ENCODE measurements around the gene EIPR1.

Gene EIPR1

DNA sequence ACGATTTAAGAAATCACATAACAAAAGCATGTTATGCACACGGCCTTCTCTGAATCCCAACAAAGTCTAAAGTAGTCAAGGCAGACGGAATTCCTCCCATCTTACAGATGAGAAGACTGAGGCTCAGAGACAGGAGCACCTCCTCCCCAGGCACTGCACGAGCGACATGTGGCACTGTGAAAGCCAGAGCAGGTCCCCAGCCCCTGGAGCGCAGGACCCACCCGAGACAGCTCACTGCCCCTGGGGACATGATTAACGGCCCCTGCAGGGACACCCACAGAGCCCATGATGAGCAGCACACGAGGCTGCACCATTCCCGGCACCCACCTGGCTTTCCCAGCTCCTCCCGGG lies 53.6 kb downstream of the EIPR1 start:
- DNase-seq (ENCODE audit: low read depth), result no peak

DNA sequence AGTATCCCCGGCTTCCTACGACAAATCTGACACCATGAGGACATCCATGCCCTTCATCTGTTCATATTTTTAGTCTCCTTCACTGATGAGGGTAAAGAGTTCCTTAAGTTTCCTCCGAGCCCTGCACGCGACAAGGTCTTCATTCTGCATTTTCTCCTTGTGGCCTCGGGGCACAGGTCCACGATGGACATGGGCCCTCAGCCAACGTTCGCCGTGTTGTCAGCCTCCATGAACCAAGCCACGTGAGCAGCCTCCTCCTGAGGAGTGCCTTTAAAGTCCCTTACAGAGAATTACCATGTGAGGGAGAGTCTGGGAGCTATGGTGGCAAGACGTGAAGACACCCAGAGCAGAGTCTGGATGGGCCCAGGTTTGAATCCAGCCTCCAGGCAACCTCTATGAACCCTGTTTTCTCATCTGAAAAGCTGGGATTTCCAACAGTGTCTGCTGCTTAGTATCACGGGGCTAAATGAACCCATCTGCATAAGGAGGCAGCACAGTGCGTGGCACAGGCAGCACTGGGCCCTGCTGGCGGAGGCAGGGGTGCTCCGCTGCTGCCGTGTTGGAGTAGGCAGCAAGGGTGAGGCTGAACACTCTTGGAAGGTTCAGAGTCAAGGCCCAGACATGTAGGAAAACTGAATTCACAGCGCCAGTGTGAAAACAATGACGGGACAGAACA lies 54.1 kb downstream of the EIPR1 start:
- no peak for DNase-seq (ENCODE audit: low read depth)

DNA sequence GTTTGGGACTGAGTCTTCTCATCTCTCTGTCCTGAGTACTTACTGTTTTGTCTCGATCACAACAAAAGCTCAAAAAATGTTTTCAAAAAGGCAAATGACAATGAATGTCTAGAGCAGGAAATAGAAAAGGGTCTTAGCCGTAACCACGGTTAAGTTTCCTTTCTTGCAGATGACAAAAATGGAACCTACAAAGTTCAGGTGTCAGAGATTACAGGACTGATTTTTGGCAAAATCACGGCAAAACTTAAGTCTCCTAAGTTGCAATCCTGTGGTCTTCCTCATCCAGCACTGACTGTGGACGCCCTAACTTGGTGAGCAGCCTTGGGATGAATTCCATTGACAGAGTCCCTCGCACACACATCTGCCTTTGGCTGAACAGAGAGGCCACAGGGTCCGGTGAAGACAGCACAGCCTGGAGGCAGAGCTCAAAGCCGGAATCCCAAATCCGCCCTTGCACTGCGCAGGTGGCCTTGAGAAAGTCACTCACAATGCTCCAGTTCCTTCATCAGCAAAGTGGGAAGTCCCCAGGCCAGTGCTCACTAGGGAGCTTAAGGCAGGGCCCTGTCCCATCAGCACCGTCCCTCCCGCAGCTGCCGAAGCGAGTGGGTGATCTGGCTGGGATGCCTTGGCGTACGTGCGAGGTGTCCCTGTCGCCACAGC lies 55.2 kb downstream of the EIPR1 start:
- DNase-seq (ENCODE audit: low read depth), result no peak

DNA sequence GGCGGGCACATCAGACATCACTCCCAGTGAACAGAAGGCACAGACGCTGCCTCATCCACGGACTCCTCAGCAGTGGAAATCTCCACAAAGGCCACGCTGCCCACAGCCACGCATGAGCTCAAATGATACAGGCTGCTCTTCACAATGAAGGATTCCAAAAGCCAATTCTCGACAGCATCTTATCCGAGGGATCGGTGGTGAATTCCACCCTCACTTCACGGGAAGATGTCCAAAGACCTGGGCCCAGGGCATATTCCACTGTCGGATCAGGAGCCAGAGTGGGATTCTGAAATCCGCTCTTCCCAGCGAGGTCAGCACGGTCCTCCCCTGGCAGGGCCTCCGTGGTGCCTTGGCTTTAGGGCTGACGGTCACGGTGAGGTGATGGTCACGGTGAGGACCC lies 55.8 kb downstream of the EIPR1 start:
- DNase-seq (ENCODE audit: low read depth), result no peak

DNA sequence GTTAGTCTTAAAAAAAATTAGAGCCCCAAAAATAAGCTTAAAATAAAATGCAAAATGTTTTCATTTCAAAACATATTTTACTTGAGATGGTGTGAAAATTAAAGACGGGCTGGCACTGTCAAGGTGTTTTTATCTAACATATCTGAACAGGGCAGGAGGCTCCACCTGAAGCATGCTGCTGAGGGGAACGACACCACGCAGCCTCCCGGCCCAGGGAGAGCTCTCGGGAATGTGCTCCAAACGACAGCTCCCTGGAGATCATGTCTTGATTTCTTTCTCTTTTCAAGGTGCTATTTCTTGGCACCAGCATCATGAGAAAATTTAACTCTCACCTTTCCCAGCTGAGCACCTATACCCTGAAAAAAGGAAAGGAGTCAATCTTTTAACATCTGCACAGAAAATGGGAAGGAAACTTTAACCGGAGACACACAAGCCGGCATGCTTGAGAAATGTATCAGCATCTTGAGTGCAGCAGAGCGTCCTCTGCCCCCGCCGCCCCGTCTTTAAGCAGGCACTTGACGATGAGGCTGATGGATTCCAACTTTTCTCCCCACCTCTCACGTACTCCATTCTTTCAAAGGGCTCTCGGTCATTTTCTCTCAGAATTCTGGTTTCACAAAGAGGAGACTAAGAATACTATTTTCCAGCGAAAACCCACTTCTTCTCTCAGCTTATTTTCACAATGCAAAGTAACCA lies 56.6 kb downstream of the EIPR1 start:
- DNase-seq (ENCODE audit: low read depth), result no peak

DNA sequence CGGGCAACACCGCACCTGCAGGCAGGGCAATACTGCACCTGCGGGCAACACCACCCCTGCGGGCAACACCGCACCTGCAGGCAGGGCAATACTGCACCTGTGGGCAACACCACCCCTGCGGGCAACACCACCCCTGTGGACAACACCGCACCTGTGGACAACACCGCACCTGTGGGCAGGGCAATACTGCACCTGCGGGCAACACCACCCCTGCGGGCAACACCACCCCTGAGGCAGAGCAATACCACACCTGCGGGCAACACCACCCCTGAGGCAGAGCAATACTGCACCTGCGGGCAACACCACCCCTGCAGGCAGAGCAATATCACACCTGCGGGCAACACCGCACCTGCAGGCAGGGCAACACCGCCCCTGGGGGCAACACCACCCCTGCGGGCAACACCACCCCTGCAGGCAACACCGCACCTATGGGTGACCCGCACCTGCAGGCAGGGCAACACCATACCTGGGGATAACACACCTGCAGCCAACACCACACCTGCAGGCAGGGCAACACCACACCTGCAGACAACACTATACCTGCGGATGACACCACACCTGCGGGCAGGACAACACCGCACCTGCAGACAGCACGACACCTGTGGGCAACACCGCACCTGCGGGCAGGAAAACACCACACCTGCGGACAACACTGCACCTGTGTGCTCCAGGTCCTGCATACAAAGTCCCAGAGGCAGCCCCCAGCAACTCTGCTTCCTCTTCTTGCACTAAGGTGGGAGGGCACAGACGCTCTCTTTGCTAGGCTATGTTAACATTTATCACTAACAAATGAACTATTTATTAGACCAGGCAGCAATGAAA lies 57.7 kb downstream of the EIPR1 start:
- DNase-seq (ENCODE audit: low read depth), result no peak

DNA sequence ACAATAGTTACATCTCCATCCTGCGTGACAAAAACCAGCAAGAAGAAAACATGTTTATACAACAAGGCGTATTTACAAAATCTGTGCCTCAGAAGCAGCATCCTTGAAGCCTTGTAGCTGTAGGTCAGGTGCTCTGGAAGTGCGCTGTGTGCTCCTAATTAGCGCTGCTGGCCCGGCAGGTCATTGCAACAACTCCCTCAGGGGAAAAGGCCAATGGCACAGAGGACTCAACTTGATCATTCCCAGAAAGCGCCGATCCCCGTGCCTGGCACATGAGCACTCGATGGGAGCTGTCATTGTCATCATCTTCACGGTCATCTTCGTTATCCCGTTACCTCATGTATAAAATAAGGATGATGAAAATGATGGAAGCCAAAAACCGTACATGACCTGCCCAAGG lies 58.5 kb downstream of the EIPR1 start:
- no peak for DNase-seq (ENCODE audit: low read depth)

DNA sequence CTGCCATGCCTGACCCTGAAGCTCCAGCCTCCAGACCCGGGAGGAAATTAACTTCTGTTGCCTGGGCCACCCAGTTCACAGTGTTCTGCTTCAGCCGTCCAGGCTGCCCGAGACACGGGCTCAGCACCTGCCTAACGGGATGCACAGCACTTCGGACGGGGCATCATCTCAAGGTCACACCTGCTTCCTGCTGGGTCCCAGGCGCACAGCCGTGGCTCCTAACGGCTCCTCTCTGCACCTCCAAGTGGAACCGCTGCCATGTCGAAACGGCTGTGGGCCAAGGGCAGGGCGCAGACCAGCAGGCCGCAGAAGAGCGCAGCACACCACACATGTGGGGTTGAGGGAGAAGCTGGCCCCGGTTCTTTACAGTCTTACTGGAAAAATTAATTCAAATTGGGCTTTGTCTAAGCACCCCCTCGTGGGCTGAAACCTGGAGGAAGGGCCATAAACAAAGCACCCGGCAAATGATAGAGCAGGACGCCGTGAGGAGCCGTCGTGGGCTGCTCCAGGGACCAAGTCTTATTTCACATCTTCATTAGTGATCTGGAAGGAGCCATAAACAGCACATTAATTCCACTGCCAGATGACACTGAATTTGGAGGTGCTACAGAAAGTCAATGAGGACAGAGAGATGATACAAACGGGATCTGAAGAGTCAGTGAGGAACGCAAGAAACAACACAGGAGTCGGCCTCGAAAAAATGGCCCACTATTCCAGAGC lies 59.6 kb downstream of the EIPR1 start:
- no peak for DNase-seq (ENCODE audit: low read depth)

DNA sequence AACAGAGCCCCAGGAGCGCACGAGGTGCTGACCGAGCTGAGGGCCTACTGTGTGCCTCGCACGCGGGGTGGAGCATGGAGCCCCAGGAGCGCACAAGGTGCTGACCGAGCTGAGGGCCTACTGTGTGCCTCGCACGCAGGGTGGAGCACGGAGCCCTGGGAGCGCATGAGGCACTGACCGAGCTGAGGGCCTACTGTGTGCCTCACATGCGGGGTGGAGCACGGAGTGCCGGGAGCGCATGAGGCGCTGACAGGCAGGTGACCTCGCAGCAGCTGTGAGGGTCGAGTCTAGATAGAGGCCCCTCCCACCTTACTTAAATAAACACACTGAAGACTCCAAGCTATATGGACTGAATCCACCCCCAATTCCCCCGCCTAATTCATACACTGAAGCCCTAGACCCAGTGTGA lies 60.3 kb downstream of the EIPR1 start:
- no peak for DNase-seq (ENCODE audit: low read depth)

DNA sequence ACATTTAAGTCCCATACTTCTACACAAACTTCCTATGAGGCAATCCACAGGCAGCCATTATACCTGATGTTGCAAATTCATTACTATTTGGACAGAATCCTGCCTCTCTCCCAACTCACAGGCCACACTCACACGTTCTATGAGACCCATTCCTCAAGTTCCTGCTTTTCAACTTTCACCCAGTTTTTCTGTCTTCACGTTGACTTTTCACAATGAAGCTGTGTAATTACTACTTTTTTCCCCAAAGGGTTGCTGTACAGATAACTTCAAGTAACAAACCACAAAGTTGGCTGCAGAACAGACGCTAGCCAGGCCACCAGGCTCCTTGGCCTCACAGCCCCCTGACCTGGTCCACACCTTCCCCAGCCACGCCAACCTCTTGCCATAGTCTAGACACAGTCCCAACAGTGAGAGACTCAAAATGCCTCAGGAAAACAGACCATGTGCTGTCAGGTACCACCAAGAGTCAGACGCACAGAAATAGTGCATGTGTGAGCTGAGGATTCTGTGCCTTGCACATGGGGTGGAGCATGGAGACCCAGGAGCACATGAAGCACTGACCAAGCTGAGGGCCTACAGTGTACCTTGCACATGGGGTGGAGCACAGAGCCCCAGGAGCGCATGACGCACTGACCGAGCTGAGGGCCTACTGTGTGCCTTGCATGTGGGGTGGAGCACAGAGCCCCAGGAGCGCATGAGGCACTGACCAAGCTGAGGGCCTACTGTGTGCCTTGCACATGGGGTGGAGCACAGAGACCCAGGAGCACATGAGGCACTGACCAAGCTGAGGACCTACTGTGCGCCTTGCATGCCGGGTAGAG lies 61.0 kb downstream of the EIPR1 start:
- no peak for DNase-seq (ENCODE audit: low read depth)

DNA sequence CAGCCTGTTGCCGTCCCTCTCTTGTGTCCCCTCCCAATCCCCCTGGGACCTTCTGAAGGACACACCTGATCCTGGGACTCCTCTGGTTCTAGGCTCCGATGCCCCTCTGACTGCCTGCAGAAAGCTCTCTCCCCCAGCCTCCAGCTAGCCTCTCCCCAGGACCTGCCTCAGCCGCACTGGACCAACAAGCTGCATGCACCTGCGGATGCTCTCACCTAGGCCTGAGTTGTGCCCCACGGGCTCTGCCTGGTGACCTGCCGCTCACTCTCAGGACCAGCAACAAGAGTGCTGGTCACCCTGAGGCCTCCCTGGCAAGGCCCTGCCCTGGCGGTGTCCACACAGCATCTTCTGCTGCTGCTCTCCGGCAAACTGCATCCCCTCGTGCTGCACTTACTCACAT lies 63.0 kb downstream of the EIPR1 start:
- DNase-seq (ENCODE audit: low read depth), result no peak

DNA sequence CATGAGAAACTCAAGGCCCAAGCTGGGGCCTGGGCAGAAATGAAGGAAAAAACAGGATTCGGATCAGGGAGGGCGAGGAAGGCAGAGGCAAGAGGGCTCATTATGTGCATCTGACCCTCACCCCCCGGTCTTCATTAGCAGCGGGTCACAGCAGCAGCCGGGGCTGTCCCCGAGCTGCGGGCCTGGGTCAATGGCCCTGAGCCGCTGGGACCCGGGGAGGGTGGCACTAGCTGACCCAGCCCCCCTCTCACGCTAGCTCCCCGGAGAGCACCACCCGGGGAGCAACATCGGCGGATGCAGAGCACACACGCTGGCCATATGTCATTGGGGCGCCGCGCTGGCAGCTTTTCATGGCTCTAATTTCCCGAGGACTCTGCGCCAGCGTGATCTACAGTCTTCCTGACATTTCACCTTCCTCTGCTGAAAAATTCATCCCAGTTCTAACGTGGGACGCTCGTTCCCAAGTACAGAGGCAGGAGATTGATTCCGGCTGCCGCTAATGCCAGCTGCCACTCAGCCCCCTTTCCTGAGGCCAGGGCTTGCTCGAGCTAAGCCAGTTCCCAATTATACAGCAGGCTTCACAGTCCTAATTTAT lies 63.7 kb downstream of the EIPR1 start:
- DNase-seq (ENCODE audit: low read depth), result no peak

DNA sequence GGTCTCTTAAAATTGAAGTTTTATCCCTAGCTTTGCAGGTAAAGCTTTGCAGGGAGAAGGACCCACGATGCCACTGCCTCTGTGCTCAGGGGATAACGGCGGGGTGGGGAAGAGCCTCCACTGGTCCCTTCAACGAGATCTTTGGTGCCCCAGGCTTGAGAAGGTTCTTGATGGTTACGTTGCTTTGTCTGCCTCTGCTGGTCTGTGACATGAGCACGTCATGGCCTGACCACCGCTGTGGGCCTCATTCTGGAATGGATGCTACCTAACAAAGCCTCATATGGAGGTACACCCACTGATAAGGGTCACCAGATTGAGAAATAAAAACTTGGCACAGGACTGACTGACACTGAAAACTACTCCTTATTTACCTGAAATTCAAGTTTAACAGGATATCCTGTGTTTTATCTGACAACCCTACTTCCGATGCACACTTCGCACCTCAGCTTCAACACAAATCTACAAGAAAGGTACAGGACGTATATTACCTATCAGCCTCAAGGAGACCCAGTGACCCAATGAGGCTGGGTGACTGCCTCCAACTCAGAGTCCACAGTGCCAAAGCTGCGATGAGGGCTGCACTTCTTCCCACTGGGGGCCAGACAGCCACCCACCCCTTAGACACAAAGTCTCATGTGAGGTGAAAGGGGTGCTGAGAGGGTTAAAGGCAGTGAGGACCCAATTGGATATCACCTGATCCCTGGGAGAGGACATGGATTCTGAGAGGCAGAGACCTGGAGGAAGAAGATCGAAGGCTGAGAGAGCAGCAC lies 64.9 kb downstream of the EIPR1 start:
- DNase-seq (ENCODE audit: low read depth), result no peak

DNA sequence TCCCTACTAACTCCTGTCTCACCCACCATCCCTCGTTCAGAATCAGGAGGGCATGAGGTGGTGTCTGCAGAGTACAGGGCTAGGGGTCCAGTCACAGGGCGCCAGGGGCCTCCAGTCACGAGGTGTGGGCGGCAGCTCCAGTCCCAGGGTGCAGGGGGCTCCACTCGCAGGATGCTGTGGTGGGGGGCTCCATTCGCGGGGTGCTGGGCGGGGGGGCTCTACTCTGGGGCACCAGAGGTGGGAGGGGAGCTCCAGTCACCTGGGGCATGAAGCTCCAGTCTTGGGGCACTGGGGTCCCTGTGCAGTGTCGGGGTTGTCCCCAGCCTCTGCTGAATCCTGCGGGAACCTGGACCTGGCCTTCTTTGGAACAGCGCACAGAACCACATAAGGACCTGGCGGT lies 66.0 kb downstream of the EIPR1 start:
- no peak for DNase-seq (ENCODE audit: low read depth)

DNA sequence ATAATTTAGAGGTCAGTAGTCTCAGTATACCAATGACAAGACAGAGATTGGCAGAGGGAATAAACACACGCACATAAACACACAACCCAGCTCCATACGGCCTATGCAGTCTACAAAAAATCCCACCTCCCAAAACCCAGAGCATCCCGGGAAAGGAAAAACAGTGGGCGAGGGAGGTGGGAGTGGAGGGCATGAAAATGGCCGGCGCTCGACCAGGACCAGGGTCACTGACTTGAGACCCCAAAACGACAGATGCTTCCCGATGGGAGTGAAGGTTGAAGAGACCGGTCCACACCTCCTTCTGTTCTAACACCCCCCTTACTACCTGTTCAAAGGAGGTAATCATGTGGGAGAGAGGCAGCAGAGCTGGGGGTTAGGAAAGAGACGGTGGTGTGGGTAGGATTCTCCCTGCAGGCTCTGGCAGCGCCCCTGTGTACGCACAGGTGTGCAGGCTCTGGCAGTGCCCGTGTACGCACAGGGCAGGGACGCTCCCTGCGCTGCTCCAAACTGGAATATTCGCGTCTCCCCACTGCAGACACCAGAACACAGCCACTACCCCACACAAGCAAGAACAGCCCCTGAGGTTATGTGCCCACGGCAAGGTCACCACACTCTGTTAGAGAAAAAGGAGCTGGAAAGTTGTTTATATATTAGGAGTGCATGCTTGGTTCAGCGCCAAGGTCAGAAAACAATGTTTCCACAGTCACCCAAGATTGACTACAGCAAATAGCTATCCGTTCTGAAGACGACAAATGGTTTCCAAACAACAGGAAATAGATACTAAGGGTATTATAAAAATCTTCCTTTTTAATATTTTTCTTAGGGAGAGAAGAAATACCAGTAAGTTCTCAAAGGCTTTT lies 67.9 kb downstream of the EIPR1 start:
- DNase-seq (ENCODE audit: low read depth), result no peak

DNA sequence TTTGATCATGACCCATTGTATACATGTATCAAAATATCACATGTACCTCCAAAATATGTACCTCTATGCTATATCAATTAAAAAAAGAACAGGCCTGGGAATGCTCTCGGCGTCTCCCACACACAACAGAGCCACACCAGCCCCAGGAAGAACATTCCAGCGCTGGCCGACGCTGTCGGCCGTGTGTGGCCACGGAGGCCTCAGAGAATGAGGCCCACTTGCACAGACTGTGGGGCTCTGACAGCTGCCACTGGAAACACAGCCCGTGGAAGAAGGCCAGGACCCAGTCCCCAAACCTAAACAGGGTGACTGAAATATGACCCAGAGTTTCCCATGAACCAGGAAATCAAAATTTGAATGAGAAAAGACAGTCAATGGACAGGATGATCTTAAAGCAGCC lies 69.7 kb downstream of the EIPR1 start:
- no peak for DNase-seq (ENCODE audit: low read depth)

DNA sequence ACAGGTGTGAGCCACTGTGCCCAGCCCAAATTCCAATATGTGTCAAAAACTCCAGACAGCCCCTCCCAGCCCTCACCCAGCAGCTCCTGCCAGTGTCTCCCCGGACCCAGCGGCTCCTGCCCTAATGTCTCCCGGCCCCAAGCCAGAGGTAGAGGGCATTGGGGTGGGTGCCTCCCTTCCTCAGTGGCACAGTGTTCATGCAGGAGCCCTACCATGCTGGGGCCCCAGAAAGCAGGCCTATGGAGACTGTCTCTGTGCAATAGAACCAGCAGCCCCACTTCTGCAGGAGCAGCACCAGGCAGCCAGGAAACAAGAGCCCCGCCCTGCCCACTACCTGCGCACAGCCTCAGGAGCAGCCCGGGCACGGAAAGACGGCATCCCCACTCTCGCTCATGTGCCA lies 70.4 kb downstream of the EIPR1 start:
- no peak for DNase-seq (ENCODE audit: low read depth)

DNA sequence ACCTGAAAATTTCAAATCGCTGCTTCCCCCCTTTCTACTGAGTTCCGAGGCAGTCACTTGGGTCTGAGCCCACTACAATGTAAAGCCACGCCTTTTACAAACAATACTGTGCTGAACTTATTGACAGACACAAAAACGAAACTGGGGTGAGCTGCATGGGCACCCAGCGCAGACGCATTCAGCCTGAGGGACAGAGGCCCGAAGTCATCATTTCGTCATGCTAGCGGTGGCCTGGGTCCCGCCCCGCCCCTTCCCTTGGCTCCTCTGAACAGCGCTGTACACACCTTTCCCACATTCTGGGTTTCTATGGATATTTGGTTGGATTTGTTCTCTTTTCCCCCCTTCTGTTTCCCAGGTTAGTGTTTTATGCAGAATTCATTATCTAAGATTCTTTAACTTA lies 71.7 kb downstream of the EIPR1 start:
- DNase-seq (ENCODE audit: low read depth), result no peak

DNA sequence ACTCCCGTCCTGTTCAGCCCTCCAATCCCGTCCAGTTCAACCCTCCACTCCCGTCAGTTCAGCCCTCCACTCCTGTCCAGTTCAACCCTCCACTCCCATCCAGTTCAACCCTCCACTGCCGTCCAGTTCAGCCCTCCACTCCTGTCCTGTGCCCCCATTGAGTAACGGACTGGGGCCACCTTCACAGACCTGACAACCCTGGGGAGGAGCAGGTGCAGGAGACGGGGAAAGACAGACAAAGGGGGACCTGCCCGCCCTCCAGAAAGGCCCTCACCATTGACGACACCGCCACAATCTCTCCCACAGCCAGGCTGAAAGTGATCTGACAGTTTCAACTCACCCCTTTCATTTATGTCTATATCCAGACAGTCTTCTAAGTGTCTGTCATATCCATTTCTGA lies 72.2 kb downstream of the EIPR1 start:
- DNase-seq (ENCODE audit: low read depth), result no peak
